Measurements from ENCODE around the gene ATP6V0D1.

DNA sequence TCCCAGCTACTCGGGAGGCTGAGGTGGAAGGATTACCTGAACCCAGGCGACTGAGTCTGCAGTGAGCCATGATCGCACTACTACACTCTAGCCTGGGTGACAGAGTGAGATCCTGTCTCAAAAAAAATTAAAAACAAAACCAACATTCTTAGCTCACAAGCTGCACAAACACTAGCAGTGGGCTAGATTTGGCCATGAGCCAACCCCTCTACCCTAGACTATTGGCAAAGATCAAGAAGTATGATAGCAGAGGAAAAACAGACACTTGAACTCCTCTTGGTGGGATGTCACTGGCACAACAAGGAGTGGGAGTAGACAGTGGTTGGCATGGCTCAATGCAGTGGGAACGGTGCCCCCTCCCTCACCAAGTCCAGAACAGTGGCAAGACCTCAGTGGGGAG, 28.1 kb upstream of the ATP6V0D1 start:
- TF ChIP-seq, protein P1, sequence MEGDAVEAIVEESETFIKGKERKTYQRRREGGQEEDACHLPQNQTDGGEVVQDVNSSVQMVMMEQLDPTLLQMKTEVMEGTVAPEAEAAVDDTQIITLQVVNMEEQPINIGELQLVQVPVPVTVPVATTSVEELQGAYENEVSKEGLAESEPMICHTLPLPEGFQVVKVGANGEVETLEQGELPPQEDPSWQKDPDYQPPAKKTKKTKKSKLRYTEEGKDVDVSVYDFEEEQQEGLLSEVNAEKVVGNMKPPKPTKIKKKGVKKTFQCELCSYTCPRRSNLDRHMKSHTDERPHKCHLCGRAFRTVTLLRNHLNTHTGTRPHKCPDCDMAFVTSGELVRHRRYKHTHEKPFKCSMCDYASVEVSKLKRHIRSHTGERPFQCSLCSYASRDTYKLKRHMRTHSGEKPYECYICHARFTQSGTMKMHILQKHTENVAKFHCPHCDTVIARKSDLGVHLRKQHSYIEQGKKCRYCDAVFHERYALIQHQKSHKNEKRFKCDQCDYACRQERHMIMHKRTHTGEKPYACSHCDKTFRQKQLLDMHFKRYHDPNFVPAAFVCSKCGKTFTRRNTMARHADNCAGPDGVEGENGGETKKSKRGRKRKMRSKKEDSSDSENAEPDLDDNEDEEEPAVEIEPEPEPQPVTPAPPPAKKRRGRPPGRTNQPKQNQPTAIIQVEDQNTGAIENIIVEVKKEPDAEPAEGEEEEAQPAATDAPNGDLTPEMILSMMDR (conservative IDR thresholded peaks at IDR 0.05) = no peak
- TF ChIP-seq ZFX (IDR thresholded peaks at IDR 0.05) = no peak
